A549 (cell line): Measurements from ENCODE around the gene CATSPERE. TPM values are rescaled to one million over a fixed set of nuclear protein-coding genes. Genes with fewer than 3 reads are reported as not detected.

Experiments
- ATAC-seq, 2 experiments: fragments of 200-7000 bp in 1 of 2; fragments of >200 bp in 1 of 2; cut with Nextera tagmentation in 1 of 2; cut with Tn5 transposase in 1 of 2; 3 replicates each; pipeline versions ENCODE4 v1.8.0 to v1.9.1; 2018 to 2020; ENCODE audit warnings: mild to moderate bottlenecking in 1 of 2, moderate library complexity in 1 of 2
- CTCF ChIA-PET: fragments of 300-600 bp; sonication (Branson Sonifier 250); formaldehyde crosslinking; extraction: SDS; loops from one replicate; lab custom pipeline; 2021; ENCODE audit warnings: antibody characterized with exemption, inconsistent platforms; lab: Yijun Ruan, JAX
- POLR2A ChIA-PET: fragments of 350-600 bp; formaldehyde crosslinking; extraction: SDS; loops from one replicate; lab custom pipeline; 2021; ENCODE audit warnings: antibody characterized with exemption, inconsistent platforms; lab: Yijun Ruan, JAX
- DNase-seq, 2 experiments: peaks; one replicate each; pipeline versions ENCODE4 v3.0.0 to v3.0.0-alpha.2; 2011 to 2016; ENCODE audit warnings: low read depth in 1 of 2, low spot score in 1 of 2
- FAIRE-seq: peaks from 2 replicates; lab custom pipeline; 2011; peaks lifted over from hg19 to GRCh38; lab: Jason Lieb, UNC
- H3K27ac ChIP-seq, 2 experiments: fragments of >200 bp; sonication (Bioruptor Twin); formaldehyde crosslinking; 3 replicates each; pipeline ENCODE4 v1.5.1; 2016 to 2017
- H3K4me1 ChIP-seq: fragments of >200 bp; sonication (Bioruptor Twin); formaldehyde crosslinking; 3 replicates; pipeline ENCODE4 v1.6.1; 2016
- H3K4me2 ChIP-seq: fragments of >200 bp; sonication (Bioruptor Twin); formaldehyde crosslinking; 3 replicates; pipeline ENCODE4 v1.6.1; 2016
- H3K4me3 ChIP-seq: fragments of >200 bp; sonication (Bioruptor Twin); formaldehyde crosslinking; 3 replicates; pipeline ENCODE4 v1.5.1; 2016
- H3K9me3 ChIP-seq: fragments of >200 bp; sonication (Bioruptor Twin); formaldehyde crosslinking; 3 replicates; pipeline ENCODE4 v1.6.1; 2016
- BHLHE40 ChIP-seq: IDR thresholded peaks from 2 replicates; pipeline ENCODE4 v1.6.1; 2012; ENCODE audit warnings: low read depth, low read length, inconsistent platforms
- CBX2 ChIP-seq: fragments of 200-600 bp; sonication (generic); IDR thresholded peaks from 2 replicates; pipeline ENCODE4 v1.6.1; 2016; ENCODE audit warnings: low read depth, mild to moderate bottlenecking, borderline replicate concordance
- CEBPB ChIP-seq, 2 experiments: fragments of >200 bp in 1 of 2; sonication (Bioruptor Twin) in 1 of 2; formaldehyde crosslinking in 1 of 2; IDR thresholded peaks; 2 replicates each; pipeline ENCODE4 v1.6.1; 2012 to 2016
- CHD4 ChIP-seq: fragments of 200-600 bp; sonication (generic); IDR thresholded peaks from 2 replicates; pipeline ENCODE4 v1.6.1; 2016; ENCODE audit warnings: antibody characterized with exemption, mild to moderate bottlenecking, borderline replicate concordance
- FOSL2 ChIP-seq, 2 experiments: fragments of 450-650 bp in 1 of 2; fragments of >200 bp in 1 of 2; sonication (Bioruptor Twin) in 1 of 2; formaldehyde crosslinking; IDR thresholded peaks; 2 replicates each; pipeline versions ENCODE4 v1.5.0 to v1.6.1; 2016 to 2020; ENCODE audit warnings: mild to moderate bottlenecking in 1 of 2, moderate library complexity in 1 of 2
- HDAC2 ChIP-seq: fragments of 200-600 bp; sonication (generic); IDR thresholded peaks from 2 replicates; pipeline ENCODE4 v1.6.1; 2016
- HOXA7 ChIP-seq: fragments of 250-450 bp; sonication (Bioruptor Pico); IDR thresholded peaks from 2 replicates; pipeline ENCODE4 v1.5.0; 2020; ENCODE audit warnings: mild to moderate bottlenecking, moderate library complexity
- HOXB5 ChIP-seq: fragments of 250-450 bp; sonication (Bioruptor Pico); IDR thresholded peaks from 2 replicates; pipeline ENCODE4 v1.5.0; 2020; ENCODE audit warnings: mild to moderate bottlenecking, moderate library complexity
- JUN ChIP-seq, 2 experiments: fragments of >200 bp; sonication (Bioruptor Twin); formaldehyde crosslinking; IDR thresholded peaks; 2 replicates in 1 of 2; 3 replicates in 1 of 2; pipeline ENCODE4 v1.6.1; 2016 to 2017
- JUNB ChIP-seq: fragments of >200 bp; sonication (Bioruptor Twin); formaldehyde crosslinking; IDR thresholded peaks from 2 replicates; pipeline ENCODE4 v1.6.1; 2016
- KDM1A ChIP-seq: fragments of 200-600 bp; sonication (generic); IDR thresholded peaks from 2 replicates; pipeline ENCODE4 v1.6.1; 2016; ENCODE audit warnings: low read depth, mild to moderate bottlenecking
- MAFK ChIP-seq: fragments of 450-650 bp; IDR thresholded peaks from 2 replicates; pipeline ENCODE4 v1.6.1; 2014; ENCODE audit not compliant: partially characterized antibody
- MAZ ChIP-seq: fragments of 150-350 bp; IDR thresholded peaks from 2 replicates; pipeline ENCODE4 v1.6.1; 2014; ENCODE audit warnings: antibody characterized with exemption, low read depth, low read length, borderline replicate concordance
- NPAS2 ChIP-seq: fragments of 250-450 bp; sonication (Bioruptor Pico); IDR thresholded peaks from 2 replicates; pipeline ENCODE4 v1.8.0; 2022; ENCODE audit warnings: mild to moderate bottlenecking, moderate library complexity, borderline replicate concordance
- NR3C1 ChIP-seq: fragments of >200 bp; sonication (Bioruptor Twin); formaldehyde crosslinking; IDR thresholded peaks from 3 replicates; pipeline ENCODE4 v1.6.1; 2017
- SMC3 ChIP-seq: fragments of >200 bp; sonication (Bioruptor Twin); formaldehyde crosslinking; IDR thresholded peaks from 3 replicates; pipeline ENCODE4 v1.6.1; 2018; ENCODE audit warnings: inconsistent platforms
- ZNF302 ChIP-seq: fragments of 250-450 bp; sonication (Bioruptor Pico); IDR thresholded peaks from 2 replicates; pipeline ENCODE4 v1.9.0; 2021; ENCODE audit warnings: inconsistent platforms, mild to moderate bottlenecking, moderate library complexity
- WGBS: methylation state at CpG from one replicate; pipeline ENCODE4 v1.1.6; 2017; ENCODE audit errors: missing lambda C conversion rate; 5-methylcytosine and 5-hydroxymethylcytosine counted together
- polyA plus RNA-seq, 4 experiments: library from polyadenylated mRNA; depleted of rRNA in 3 of 4; stranded (reverse); fragments of >200 nt; fragmentation: RNase III in 1 of 4; extraction: RNeasy Plus Mini Kit Qiagen cat#74134 plus additional on column Dnase treatment in 1 of 4; gene quantifications; 2 replicates in 3 of 4; 3 replicates in 1 of 4; pipeline ENCODE4 v1.2.3, GENCODE V29; 2011 to 2017
- TF ChIP-seq, protein P1 (sequence below): fragments of >200 bp; sonication (Bioruptor Twin); formaldehyde crosslinking; IDR thresholded peaks from 2 replicates; pipeline ENCODE4 v1.6.1; 2016
- TF ChIP-seq, protein P2 (sequence below): fragments of 150-350 bp; IDR thresholded peaks from 2 replicates; pipeline ENCODE4 v1.6.1; 2014; ENCODE audit warnings: low read depth, mild to moderate bottlenecking, low read length
- TF ChIP-seq, protein P3 (sequence below): fragments of 250-450 bp; sonication (Bioruptor Pico); IDR thresholded peaks from 2 replicates; pipeline ENCODE4 v1.5.0; 2021; ENCODE audit warnings: mild to moderate bottlenecking, moderate library complexity, borderline replicate concordance

The CATSPERE gene
- polyA plus RNA-seq, 2 of the 4 experiments (the other 2 are of a cell fraction), result 0.25 to 0.43 TPM

DNA sequence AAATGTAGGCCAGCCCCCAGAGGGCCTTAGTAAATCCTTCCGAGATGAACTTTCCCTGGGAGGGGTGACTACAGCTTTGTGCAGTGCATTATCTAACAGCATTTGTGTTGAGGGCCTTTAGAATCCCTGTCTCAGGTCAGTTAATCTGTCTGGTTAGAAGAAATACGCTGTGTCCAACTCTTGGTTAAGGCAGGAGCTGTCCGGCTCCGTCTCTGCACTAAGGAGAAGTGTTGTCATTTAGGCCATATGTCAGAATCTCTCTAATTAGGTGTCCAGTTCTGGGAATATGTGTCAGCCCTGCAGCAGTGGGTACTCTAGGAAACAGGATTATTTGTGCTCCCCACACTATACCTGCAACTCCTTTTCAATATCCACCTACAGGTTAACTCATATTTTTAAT, 124.8 kb downstream of the CATSPERE start:
- TF ChIP-seq NR3C1 (no peak), CBX2 (no peak), CEBPB (IDR thresholded peaks at IDR 0.05) (no peak), NPAS2 (CRISPR knock-in tag) (no peak), HDAC2 (no peak)
- TF ChIP-seq, protein P1, sequence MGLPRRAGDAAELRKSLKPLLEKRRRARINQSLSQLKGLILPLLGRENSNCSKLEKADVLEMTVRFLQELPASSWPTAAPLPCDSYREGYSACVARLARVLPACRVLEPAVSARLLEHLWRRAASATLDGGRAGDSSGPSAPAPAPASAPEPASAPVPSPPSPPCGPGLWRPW, result no peak
- FAIRE-seq (no peak), ATAC-seq (no peak), DNase-seq (no peak)
- peaks cover 4% of the 10 kb centered on the region; the same call in 1 of the 3 replicates for H3K4me1 ChIP-seq
- 82% methylated on average over 4 of the region's 4 CpGs for WGBS
- H3K27ac ChIP-seq, result no peak overlapping the region
- ChIA-PET POLR2A (no interaction called here), CTCF (no interaction called here)
- peaks cover 6% of the 10 kb centered on the region; the same call in 2 of the 3 replicates for H3K9me3 ChIP-seq
- H3K4me3 ChIP-seq, result no peak overlapping the region
- H3K4me2 ChIP-seq, result no peak overlapping the region

DNA sequence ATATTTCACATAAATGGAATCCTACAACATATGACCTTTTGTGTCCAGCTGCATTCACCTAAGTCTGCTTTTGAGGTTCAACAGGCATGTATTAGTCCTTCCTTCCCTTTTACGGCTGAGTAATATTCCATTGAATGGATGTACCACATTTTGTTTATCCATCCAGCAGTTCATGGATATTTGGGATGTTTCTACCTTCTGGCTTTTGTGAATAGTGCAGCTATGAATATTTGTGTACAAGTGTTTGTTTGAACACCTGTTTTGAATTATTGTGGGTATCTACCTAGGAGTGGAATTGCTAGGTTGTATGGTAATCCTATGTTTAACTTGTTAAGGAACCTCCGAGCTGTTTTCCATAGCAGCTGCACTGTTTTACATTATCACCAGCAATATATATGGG, 129.6 kb downstream of the CATSPERE start:
- no peak for FAIRE-seq

DNA sequence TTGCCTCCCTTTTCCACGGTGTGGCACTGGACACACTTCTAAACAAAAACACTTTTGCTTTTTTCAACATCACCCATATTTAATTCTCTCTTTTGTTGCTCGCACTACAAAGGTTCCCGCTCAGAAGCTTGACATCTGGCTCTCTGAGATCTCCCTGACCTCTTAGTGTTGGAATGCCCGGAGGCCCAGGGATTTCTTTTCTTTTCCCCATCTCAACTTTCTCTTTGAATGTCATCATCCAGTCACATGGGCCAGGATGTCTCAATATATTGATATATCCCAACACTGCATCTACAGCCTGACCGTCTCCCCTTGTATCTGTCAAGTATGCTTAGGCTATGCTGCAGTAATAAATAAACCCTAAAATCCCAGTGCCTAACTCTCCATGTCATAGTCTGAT, 137.5 kb downstream of the CATSPERE start:
- ATAC-seq, result no peak
- 76% methylated on average over 5 of the region's 5 CpGs for WGBS
- Histone ChIP-seq H3K4me2 (no peak overlapping the region), H3K27ac (no peak overlapping the region), H3K4me1 (peaks cover 12% of the 10 kb centered on the region), H3K9me3 (no peaks in the 10 kb centered on the region), H3K4me3 (no peak overlapping the region)
- CTCF ChIA-PET, result interaction anchor here (0.6 kb wide), 1 partner anchor 740 kb away, joined by 3 read pairs; no protein-coding TSS in a partner anchor
- no peak for DNase-seq
- no peak for TF ChIP-seq ZNF302 (CRISPR knock-in tag)
- TF ChIP-seq, protein P2, sequence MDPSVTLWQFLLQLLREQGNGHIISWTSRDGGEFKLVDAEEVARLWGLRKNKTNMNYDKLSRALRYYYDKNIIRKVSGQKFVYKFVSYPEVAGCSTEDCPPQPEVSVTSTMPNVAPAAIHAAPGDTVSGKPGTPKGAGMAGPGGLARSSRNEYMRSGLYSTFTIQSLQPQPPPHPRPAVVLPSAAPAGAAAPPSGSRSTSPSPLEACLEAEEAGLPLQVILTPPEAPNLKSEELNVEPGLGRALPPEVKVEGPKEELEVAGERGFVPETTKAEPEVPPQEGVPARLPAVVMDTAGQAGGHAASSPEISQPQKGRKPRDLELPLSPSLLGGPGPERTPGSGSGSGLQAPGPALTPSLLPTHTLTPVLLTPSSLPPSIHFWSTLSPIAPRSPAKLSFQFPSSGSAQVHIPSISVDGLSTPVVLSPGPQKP, result no peak
- TF ChIP-seq NR3C1, result no peak
- no peak for TF ChIP-seq SMC3
- TF ChIP-seq BHLHE40, result no peak
- no peak for TF ChIP-seq KDM1A
- no peak for TF ChIP-seq CHD4
- no peak for TF ChIP-seq HOXA7 (CRISPR knock-in tag)
- no peak for FAIRE-seq
- POLR2A ChIA-PET, result no interaction called here

More for the DNA sequence above, 129.6 kb downstream of the CATSPERE start:
- ChIA-PET POLR2A (no interaction called here), CTCF (no interaction called here)
- H3K4me3 ChIP-seq, result no peak overlapping the region
- DNase-seq, result no peak
- H3K4me2 ChIP-seq, result no peak overlapping the region
- TF ChIP-seq JUNB (no peak), CHD4 (no peak), MAFK (no peak), KDM1A (no peak)
- TF ChIP-seq, protein P3, sequence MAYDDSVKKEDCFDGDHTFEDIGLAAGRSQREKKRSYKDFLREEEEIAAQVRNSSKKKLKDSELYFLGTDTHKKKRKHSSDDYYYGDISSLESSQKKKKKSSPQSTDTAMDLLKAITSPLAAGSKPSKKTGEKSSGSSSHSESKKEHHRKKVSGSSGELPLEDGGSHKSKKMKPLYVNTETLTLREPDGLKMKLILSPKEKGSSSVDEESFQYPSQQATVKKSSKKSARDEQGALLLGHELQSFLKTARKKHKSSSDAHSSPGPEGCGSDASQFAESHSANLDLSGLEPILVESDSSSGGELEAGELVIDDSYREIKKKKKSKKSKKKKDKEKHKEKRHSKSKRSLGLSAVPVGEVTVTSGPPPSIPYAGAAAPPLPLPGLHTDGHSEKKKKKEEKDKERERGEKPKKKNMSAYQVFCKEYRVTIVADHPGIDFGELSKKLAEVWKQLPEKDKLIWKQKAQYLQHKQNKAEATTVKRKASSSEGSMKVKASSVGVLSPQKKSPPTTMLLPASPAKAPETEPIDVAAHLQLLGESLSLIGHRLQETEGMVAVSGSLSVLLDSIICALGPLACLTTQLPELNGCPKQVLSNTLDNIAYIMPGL (CRISPR knock-in tag), result no peak
- ATAC-seq, result no peak
- H3K27ac ChIP-seq, result no peak overlapping the region
- H3K9me3 ChIP-seq, result peaks cover 10% of the 10 kb centered on the region; the same call in 2 of the 3 replicates
- 38% methylated on average over 2 of the region's 2 CpGs for WGBS
- peaks cover 4% of the 10 kb centered on the region; the same call in 1 of the 3 replicates for H3K4me1 ChIP-seq

DNA sequence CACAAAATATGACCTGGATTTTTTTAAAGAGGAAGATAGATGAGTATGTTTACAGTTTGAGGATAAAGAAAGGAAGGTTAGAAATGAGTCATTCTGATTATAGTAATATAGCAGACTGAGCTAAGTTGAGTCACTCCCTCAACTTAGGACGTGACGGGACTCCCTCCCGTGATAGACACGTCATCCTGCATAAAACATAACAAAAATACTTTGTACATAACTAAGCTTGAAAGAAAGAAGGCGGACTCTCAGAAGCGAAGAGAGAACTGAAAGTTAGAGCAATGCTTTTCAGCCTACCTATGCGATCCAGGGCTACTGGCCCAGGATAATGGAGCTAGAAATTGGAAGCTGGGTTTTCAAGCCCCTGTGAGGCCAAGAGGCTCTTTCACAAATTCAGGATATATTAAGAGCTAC, 138.9 kb downstream of the CATSPERE start:
- Histone ChIP-seq H3K27ac (peak overlapping the region in 1 of 2 experiments; percentile 11; a peak in 1 of 6 replicates), H3K9me3 (no peaks in the 10 kb centered on the region), H3K4me1 (peaks cover 12% of the 10 kb centered on the region), H3K4me3 (peak overlapping the region; percentile 12; the same call in 1 of the 3 replicates), H3K4me2 (peak overlapping the region; percentile 74)
- ATAC-seq, result peak; percentile 88 to 92
- POLR2A ChIA-PET, result interaction anchor here (1.1 to 1.3 kb wide), 4 partner anchors 52 to 235 kb away, joined by 3 to 5 read pairs (median 4); partner anchors contain the start of gene CATSPERE
- peak; percentile 72 to 82 for DNase-seq
- CTCF ChIA-PET, result interaction anchor here (1.2 to 1.5 kb wide), 2 partner anchors 198 to 442 kb away, joined by 4 to 6 read pairs; no protein-coding TSS in a partner anchor
- 5% methylated on average over 7 of the region's 7 CpGs for WGBS
- FAIRE-seq, result no peak
- TF ChIP-seq JUN (IDR thresholded peaks at IDR 0.05) (0 out of 5 replicates have a peak, but pooled peaks of 1 of the 2 experiments have one; percentile 18), JUNB (peak; percentile 80), MAZ (no peak), HOXB5 (CRISPR knock-in tag) (no peak), FOSL2 (IDR thresholded peaks at IDR 0.05) (peak; percentile 89), FOSL2 (CRISPR knock-in tag; IDR thresholded peaks at IDR 0.05) (peak; percentile 96), CEBPB (IDR thresholded peaks at IDR 0.05) (no peak)
